Hematopoietic multipotent progenitor cell treated with erythropoietin and hydrocortisone succinate and interleukin-3 and kit ligand, for 15 days (in vitro differentiated cells): ENCODE measurements around the gene FIS1.
"Not testable (repeated sequence)": the region's sequence is repeated elsewhere in the genome, so short reads cannot be mapped to it uniquely, and the experiment has no call there.

Source experiments
- DNase-seq: peaks from one replicate; pipeline ENCODE4 v3.0.0-alpha.2; 2015; ENCODE audit warnings: low spot score

The FIS1 gene

DNA sequence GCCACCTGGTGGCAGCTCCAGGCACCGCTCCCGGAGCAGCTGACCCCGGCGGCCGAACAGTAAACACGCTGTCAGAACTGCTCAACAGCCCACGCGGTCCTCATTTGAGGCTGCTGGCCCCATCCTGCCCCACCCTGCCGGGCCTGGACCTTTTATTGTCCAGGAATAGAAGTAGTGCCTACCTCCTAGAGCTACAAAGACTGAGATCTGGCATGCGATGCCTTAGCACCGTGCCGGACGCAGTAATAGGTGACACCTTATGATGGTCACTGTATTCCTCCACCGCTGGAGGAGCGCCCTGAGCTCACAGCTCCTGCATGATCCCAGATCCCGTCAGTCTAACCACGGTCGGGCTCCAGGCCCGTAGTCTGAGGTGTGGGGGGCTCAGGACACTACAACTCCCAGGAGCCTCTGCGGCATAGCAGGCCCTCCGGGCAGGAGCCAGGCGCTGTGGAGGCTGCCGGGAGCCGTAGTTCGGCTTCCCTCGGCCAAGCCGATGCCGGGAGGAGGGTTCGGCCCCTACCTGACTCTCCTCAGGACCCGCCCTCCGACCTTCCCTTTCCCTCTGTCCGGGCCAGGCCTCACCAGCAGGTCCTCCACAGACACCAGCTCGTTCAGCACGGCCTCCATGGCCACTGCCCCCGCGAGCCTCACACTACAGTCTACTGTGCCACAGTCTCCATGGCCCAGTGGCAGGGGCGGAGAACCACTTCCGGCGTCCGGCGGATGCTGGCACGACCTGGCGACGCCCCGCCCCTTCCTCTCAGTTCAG, at the start of gene FIS1:
Gene FIS1 (minus strand): TSS at position 707 of the 772 bp plus-strand sequence. CDS start 77 bp downstream, at position 630.
- DNase-seq, result peak; percentile 93

DNA sequence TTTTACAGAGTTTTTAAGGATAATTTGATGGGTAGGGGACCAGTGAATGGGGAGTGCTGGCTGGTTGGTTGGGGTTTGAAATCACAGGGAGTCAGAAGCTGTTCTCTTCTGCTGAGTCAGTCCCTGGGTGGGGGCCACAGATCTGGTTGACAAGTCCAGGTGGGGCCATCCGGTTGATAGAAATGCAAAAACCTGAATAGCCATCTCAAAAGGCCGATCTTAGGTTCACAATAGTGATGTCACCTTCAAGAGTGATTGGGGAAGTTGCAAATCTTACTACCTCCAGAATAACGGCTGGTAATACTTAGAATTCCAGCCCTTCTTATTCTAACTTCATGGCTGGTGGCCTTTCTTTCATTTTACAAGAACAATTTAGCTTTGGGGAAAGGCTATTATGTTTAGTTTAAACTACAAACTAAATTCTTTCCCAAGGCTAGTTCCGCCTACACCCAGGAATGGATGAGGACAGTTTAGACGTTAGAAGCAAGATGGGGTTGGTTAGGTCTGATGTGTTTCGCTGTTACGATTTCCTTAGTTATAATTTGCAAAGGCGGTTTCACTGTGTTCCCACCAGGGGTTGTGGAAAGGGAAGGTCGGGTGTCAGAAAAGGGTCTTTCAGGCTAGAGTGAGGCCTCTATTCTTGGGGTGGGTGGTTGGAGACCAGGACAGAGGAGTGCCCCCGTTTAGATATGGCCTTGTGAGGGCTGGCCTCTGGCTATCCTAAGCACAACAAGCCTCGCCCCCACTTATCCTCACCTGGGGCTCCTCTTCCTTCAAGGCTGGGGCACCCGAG, 49.4 kb upstream of the FIS1 start:
- DNase-seq, result no peak

DNA sequence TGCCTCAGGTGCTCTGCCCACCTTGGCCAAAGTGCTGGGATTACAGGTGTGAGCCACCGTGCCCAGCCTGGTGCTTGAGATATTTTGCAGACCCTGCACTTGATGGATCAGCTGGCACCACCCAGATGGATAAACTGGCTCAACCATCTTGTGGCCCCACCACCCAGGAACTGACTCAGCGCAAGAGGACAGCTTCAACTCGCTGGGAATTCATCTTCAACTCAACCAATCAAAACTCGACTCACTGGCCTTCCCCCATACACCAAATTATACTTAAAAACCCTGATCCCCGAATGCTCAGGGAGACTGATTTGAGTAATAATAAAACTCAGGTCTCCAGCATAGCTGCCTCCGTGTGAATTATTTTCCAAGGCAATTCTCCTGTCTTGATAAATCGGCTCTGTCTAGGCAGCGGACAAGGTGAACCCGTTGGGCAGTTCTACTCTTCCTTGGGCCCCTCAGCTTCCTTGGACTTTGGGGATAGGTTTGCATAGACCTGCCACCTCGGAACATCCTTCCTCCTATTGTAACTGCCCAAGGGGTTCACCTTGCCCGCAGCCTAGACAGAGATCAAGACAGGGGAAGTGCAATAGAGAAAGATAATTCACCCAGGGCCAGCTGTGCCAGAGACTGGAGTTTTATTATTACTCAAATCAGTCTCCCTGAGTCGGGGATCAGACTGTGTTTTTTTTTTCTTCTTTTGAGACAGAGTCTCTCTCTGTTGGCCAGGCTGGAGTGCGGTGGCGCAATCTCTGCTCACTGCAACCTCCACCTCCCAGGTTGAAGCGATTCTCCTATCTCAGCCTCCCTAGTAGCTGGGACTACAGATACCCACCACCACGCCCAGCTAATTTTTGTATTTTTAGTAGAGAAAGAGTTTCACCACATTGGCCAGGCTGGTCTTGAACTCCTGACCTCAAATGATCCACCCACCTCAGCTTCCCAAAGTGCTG, 48.5 kb upstream of the FIS1 start:
- DNase-seq, result not testable (repeated sequence)

DNA sequence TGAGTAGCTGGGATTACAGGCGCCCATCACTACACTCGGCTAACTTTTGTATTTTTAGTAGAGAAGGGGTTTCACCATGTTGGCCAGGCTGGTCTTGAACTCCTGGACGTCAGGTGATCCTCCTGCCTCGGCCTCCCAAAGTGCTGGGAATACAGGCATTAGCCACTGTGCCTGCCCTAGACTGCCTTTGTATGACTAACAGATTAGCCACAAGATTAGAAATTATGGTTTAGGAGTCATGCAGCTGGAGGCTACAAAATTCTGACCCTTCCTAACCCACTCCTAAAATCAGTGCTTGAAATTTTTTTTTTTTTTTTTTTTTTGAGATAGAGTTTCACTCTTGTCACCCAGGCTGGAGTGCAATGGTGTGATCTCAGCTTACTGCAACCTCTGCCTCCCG, 47.7 kb upstream of the FIS1 start:
- not testable (repeated sequence) for DNase-seq

DNA sequence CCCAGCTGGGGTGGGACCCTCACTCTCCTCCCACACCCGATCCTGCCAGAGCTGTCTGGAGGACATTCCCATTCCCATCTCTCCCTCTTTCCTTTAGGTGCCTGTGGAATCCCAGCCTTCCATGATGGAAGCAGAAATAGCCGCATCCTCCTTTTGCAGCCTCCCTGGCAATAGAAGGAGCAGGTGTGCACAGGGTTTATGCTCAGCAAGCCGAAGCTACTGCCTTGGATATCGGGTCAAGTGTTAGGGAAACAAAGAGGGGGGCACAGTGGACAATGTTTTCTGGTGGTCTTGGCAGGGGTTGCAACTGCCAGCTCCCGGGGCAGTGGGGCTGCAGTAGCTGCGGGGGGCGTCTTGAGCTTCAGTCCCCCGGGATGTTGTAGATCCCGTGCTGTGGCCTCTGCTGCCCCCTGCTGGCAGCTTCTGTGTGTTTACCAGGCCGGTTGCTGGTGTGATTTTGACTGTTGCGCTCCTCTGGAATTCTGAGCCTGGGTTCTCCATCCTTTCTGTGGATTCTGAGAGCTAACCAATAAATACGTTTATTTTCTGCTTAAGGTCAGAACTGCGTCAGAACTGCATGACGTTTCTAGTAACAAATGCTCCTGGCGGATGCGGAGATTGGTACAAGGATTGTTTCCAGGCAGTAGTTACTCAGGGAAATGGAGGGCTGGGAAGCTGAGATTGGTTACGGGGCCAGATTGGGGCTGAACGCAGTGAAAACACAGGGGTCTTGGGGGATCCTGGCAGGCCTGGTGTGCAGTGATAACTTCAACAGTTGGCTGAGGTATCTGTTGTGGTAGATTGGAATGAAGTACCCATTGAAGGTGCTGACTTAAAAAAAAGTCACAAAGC, 45.5 kb upstream of the FIS1 start:
- DNase-seq, result peak; percentile 43

DNA sequence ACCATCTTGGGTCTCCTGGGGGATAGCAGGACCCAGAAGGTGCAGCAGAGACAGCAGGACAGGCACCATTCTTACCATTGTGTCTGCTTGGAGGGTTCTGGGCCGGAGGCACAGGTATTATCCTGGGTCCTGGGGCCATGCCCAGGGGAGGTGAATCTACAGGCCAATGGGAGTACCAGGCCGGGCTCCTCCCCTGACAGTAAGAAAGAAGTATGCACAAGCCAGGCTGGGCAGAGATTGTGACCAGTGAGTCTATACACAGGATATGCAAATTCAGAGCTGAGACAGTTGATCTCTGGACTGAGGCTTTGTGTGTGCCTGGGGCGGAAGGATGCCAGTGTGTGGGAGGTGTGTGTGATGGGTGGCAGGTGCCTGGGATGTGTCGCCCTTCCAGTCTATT, 44.8 kb upstream of the FIS1 start:
- DNase-seq, result not testable (repeated sequence)

DNA sequence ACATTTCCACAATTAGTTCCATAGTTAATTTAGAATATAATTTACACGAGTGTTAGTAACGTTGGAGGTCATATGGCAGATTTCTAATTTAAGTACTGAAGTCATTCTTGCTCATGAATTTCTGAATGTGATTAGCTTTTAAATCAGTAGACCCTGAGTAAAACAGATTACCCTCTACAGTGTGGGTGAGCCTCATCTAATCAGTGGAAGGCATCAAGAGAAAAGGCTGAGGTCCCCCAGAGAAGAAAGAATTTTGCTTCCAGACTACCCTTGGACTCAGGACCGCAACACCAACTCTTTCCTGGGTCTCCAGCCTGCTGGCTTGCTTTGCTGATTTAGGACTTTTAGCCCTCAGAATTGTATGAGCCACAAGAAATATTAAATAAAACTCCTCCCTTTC, 43.6 kb upstream of the FIS1 start:
- DNase-seq, result no peak

DNA sequence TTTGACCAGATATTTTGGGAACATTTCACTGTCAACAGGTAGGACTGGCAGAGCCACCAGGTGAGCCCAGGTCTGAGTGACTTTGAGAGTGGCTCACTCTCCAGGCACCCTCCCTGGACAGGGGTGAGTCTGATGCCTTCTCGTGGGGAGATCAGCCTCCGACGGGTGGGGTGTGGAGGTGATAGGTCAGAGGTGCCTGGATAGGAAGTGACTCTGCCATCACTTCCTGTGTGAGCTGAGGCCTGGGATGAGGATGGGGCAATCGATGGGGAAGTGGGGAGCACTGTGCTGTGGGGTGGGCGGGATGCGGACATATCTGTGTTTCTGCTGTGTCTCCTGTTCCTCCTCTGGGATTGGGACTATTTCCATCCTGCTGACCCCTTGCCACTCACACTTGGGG, 42.2 kb upstream of the FIS1 start:
- DNase-seq, result no peak

DNA sequence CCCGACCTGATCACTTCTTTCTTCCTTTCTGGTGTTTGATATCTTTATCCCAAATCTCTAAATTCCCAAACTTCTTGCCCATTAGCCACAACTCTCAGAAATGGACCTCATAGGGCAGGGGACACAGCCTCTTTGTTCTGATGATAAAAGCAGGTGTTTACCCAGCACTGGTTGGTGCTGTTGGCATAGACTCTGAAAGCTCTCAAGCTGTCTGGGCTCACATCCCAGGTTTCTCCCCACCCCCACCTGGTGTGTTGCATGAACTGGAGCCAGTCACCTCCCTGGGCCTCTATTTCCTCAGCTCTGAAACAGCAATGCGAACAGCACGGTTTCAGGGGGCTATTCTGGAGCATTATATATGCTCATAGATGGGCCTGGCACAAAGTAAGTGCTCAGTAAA, 41.0 kb upstream of the FIS1 start:
- DNase-seq, result not testable (repeated sequence)

DNA sequence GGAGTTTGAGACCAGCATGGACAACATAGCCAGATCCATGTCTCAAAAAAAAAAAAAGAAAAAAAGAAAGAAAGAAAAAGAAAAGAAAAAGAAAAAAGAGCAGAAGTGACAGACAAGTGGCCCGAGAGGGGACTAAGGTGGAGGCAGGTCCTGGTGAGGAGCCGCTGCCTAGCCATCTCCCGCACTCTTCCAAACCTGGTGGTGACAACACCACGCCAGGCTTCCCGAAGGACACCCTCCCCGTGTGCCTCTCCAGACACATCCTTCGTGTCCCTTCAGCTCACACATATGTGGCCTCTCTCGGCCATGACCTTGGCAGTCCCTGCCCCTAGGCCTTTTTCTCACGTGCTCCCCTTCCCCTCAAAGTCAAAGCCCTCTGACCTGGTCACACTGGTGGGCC, 40.3 kb upstream of the FIS1 start:
- no peak for DNase-seq

DNA sequence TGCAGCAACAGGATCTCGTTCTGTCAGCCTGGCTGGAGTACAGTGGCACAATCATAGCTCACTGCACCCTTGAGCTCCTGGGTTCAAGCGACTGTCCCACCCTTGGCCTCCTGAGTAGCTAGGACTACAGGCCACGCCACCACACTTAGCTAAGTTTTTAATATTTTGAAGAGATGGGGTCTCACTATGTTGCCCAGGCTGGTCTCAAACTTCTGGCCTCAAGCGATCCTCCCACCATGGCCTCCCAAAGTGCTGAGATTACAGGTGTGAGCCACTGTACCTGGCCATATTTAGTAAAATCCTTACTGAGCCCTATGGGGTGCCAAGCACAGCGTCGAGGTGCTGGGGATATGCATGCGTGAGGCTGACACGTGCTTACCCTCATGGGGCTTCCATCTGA, 36.0 kb upstream of the FIS1 start:
- DNase-seq, result not testable (repeated sequence)

DNA sequence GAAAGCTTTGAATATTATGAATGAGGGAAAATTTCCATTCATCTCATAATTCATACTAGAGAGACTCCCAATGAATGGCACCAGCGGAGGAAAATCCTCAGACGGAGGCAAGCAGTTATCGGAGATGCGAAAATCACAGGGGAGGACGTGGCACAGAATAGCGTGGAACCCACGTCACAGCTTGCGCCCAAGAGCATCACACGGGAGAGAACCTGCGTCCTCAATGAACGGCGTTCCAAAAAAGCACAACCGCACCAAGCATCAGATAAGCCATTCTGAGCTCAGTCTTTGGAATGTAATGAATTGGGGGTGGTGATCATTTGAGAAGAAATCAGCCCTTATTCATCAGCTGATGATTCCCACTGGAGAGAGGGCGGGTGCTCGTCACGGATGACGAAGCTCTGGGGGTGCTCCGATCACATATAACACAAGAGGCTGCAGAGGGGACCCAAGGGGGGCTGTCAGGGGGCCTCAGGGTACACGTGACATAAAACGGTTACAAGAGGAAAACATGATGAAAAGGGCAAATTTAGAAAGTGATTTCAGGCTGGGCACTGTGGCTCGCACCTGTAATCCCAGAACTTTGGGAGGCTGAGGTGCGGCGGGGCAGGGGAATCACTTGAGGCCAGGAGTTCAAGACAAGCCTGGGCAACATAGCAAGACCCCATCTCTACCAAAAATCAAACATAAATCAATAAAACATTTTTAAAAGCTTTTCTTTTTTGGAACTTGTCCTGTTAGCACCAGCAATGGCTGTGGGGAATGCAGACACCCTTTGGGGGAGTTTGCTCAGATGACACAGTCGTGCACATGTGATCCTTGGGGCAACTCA, 33.8 kb upstream of the FIS1 start:
- no peak for DNase-seq

DNA sequence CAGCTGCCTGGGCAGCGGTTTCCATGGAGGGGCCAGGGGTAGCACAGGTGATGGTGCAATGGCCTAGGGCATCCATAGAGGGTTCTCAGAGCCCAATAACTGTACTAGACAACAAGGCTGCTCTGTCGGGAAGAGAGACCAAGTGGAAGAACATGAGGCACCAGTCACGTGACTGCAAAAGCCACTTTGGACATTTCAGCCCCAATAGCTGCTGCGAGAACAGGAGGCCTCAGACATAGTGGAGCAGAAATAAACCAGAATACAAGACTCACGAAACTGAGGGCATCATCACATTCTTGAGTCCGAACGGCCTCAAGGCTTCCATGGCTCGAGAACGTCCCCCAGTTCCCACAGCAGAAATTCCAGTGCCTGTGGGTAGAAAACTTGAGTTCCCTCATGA, 32.3 kb upstream of the FIS1 start:
- no peak for DNase-seq

DNA sequence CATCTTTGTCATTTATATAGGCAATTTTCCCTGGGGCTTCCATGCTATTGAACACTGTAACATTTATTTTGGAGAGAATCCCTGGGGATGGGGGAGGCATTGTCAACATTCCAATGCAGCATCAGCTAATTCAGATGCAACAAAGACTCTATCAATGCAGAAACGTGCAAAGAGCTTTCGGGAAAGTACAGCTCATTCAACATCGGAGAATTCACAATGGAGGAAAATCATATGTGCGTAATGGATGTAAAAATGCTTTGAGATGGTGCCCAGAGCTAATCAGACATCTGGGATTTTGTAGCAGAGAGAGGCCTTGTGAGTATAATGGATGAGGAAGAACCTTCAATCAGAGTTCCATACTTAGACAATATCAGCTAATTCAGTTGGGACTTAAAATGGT, 28.3 kb upstream of the FIS1 start:
- DNase-seq, result no peak

DNA sequence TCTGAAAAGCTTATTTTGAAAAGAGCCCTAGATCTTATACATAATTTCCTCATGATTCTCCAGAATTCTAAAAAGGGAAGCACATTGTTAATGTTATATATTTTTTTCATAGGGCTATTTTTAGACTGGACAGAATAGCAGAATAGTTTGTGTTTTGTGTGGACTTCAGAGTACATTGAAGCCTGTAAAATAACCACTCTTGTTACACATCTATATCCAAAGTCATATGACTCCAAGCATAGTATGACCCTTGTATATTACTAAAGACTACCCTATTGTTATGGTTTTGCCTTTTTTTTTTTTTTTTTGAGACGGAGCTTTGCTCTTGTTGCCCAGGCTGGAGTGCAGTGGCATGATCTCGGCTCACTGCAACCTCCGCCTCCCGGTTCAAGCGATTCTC, 26.1 kb upstream of the FIS1 start:
- no peak for DNase-seq

DNA sequence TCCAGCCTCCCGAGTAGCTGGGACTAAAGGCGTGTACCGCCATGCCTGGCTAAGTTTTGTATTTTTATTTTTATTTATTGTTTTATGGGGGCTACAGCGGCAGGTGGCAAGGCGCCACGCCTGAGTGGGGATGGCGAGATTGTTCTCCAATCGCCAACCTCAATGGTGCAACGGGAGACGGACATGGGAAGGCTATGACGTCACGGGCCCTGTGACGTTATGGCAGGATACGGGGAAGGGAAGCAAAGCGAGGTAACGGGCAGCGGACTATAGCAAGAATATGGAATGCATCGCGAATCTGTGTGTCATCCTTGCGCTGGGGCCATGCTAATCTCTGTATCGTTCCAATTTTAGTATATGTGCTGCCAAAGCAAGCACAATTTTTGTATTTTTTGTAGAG, 24.8 kb upstream of the FIS1 start:
- DNase-seq, result no peak

DNA sequence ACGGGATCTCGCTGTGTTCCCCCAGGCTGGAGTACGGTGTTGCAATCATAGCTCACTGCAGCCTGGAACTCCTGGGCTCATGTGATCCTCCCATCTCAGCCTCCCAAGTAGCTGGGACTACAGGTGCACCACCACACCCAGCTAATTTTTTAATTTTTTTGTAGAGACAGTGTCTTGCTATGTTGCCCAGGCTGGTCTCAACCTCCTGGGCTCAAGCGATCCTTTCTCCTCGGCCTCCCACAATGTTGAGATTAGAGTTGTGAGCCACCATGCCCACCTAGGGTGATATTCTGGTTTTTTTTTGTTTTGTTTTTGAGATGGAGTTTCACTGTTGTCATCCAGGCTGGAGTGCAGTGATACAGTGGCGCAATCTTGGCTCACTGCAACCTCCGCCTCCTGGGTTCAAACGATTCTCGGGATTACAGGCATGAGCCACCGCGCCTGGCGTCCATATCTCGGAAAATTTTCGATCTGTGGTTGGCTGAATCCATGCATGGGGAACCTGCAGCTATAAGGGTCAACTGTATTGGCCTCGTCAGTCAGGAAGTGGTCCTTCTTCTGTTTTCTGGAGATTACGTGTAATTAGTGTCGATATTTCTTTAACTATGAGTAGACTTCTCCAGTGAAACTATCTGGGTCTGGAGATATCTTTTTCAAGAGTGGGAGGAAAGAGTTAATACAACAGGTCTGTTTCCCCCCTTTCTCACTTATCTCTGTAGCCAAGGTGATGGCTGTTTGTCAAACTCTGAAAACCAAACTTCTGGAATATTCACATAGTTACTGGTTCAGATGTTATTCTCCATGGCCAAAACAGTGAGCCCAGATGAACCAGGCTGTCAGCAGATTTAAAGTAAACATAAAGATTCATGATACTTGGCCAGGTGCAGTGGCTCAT, 21.0 kb upstream of the FIS1 start:
- DNase-seq, result no peak

DNA sequence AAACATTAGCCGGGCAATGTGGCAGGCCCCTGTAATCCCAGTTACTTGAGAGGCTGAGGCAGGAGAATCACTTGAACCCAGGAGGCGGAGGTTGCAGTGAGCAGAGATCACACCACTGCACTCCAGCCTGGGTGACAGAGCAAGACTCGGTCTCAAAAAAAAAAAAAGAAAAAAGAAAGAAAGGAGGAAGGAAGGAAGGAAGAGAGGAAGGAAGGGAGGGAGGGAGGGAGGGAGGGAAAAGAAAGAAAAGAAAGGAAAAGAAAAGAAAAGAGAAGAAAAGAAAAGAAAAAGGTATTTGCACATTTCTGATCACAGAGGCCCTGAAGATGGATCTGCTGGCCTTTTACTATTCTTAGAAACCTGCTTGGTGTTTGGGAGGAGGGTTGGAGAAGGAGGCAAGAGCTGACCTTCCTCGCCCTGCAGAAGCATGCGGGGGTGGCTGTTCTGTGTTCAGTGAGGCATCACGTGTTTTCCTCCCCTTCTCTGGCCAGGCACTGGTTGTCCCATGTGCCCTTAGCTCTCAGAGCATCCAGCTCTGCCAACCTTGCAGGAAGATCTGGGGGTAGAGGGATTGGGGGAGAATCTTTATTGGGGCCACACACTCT, 19.3 kb upstream of the FIS1 start:
- not testable (repeated sequence) for DNase-seq

DNA sequence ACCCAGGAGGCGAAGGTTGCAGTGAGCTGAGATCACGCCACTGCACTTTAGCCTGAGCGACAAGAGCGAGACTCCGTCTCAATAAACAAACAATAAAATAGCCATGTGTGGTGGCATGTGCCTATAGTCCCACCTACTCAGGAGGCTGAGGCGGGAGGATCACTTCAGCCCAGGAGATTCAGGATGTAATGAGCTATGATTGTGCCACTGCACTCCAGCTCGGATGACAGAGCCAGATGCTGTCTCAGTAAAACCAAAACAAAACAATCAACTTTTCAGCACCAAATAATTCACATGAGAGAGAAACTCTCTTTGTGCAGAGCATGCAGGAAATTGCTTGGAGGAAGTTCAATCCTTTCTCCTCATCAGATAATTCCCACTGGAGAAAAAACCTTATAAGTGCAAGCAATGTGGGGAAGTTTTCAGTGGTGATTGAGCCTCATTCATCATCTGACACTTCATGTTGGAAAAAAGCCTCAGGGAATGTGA, 13.4 kb upstream of the FIS1 start:
- no peak for DNase-seq
